ENCODE measurements around the gene SPTB.
A peak's percentile ranks its signal among the peaks of the same experiment; 100 is the strongest.

The SPTB gene

GRCh38 chr14:64760146-64760755 lies 119.5 kb downstream of the SPTB start:
- peaks cover 3% of the 10 kb centered on the region for H3K27me3 Mint-ChIP-seq
- no peaks in the 10 kb centered on the region for H3K36me3 Mint-ChIP-seq (ENCODE audit: low read depth)
- peak; percentile 70 for DNase-seq
- H3K4me3 Mint-ChIP-seq, result no peak overlapping the region
- no peak overlapping the region for H3K27ac Mint-ChIP-seq
- peaks cover 52% of the 10 kb centered on the region for H3K4me1 Mint-ChIP-seq (ENCODE audit: low read depth)
- no peaks in the 10 kb centered on the region for H3K9me3 Mint-ChIP-seq

GRCh38 chr14:64759555-64759938 lies 120.2 kb downstream of the SPTB start:
- Mint-ChIP-seq H3K27me3 (peaks cover 3% of the 10 kb centered on the region), H3K36me3 (ENCODE audit: low read depth) (no peaks in the 10 kb centered on the region), H3K27ac (no peak overlapping the region), H3K4me1 (ENCODE audit: low read depth) (peaks cover 52% of the 10 kb centered on the region), H3K4me3 (no peak overlapping the region), H3K9me3 (no peaks in the 10 kb centered on the region)
- no peak for DNase-seq

- Mint-ChIP-seq H3K4me3 (no peak overlapping the region), H3K36me3 (ENCODE audit: low read depth) (no peaks in the 10 kb centered on the region), H3K27ac (no peak overlapping the region), H3K27me3 (peaks cover 3% of the 10 kb centered on the region), H3K9me3 (no peaks in the 10 kb centered on the region), H3K4me1 (ENCODE audit: low read depth) (peaks cover 45% of the 10 kb centered on the region)
- no peak for DNase-seq
These were observed 120.8 kb downstream of the SPTB start for GRCh38 chr14:64758691-64759554.

- Mint-ChIP-seq H3K4me3 (no peak overlapping the region), H3K27ac (no peak overlapping the region), H3K27me3 (peaks cover 3% of the 10 kb centered on the region), H3K36me3 (ENCODE audit: low read depth) (no peaks in the 10 kb centered on the region), H3K4me1 (ENCODE audit: low read depth) (peaks cover 38% of the 10 kb centered on the region), H3K9me3 (no peaks in the 10 kb centered on the region)
- DNase-seq, result no peak
These were observed 121.6 kb downstream of the SPTB start for GRCh38 chr14:64758025-64758521.

- Mint-ChIP-seq H3K27me3 (peaks cover 3% of the 10 kb centered on the region), H3K9me3 (no peaks in the 10 kb centered on the region), H3K36me3 (ENCODE audit: low read depth) (no peaks in the 10 kb centered on the region), H3K4me1 (ENCODE audit: low read depth) (peaks cover 36% of the 10 kb centered on the region), H3K27ac (peak overlapping the region; percentile 7), H3K4me3 (no peak overlapping the region)
- DNase-seq, result no peak
These were observed 122.1 kb downstream of the SPTB start for GRCh38 chr14:64757601-64758000.

GRCh38 chr14:64756712-64757111 lies 123.0 kb downstream of the SPTB start:
- Mint-ChIP-seq H3K9me3 (no peaks in the 10 kb centered on the region), H3K36me3 (ENCODE audit: low read depth) (no peaks in the 10 kb centered on the region), H3K4me1 (ENCODE audit: low read depth) (peaks cover 32% of the 10 kb centered on the region), H3K4me3 (no peak overlapping the region), H3K27ac (no peak overlapping the region), H3K27me3 (peaks cover 3% of the 10 kb centered on the region)
- no peak for DNase-seq

- DNase-seq, result peak; percentile 62
- Mint-ChIP-seq H3K27ac (no peak overlapping the region), H3K9me3 (no peaks in the 10 kb centered on the region), H3K4me1 (ENCODE audit: low read depth) (peaks cover 28% of the 10 kb centered on the region), H3K4me3 (no peak overlapping the region), H3K27me3 (peaks cover 3% of the 10 kb centered on the region), H3K36me3 (ENCODE audit: low read depth) (no peaks in the 10 kb centered on the region)
These were observed 123.9 kb downstream of the SPTB start for GRCh38 chr14:64755781-64756221.

- Mint-ChIP-seq H3K4me3 (no peak overlapping the region), H3K9me3 (no peaks in the 10 kb centered on the region), H3K27me3 (peaks cover 3% of the 10 kb centered on the region), H3K27ac (no peak overlapping the region), H3K4me1 (ENCODE audit: low read depth) (peaks cover 22% of the 10 kb centered on the region), H3K36me3 (ENCODE audit: low read depth) (no peaks in the 10 kb centered on the region)
- DNase-seq, result no peak
These were observed 125.0 kb downstream of the SPTB start for GRCh38 chr14:64754685-64755084.

GRCh38 chr14:64753999-64754398 lies 125.7 kb downstream of the SPTB start:
- Mint-ChIP-seq H3K27me3 (no peaks in the 10 kb centered on the region), H3K36me3 (ENCODE audit: low read depth) (no peaks in the 10 kb centered on the region), H3K9me3 (no peaks in the 10 kb centered on the region), H3K4me1 (ENCODE audit: low read depth) (peaks cover 20% of the 10 kb centered on the region), H3K4me3 (no peak overlapping the region), H3K27ac (no peak overlapping the region)
- no peak for DNase-seq

- no peak for DNase-seq
- Mint-ChIP-seq H3K27ac (no peak overlapping the region), H3K9me3 (no peaks in the 10 kb centered on the region), H3K36me3 (ENCODE audit: low read depth) (no peaks in the 10 kb centered on the region), H3K27me3 (no peaks in the 10 kb centered on the region), H3K4me1 (ENCODE audit: low read depth) (peaks cover 18% of the 10 kb centered on the region), H3K4me3 (no peak overlapping the region)
These were observed 126.3 kb downstream of the SPTB start for GRCh38 chr14:64753374-64753773.

GRCh38 chr14:64752909-64753308 lies 126.8 kb downstream of the SPTB start:
- no peaks in the 10 kb centered on the region for H3K36me3 Mint-ChIP-seq (ENCODE audit: low read depth)
- no peak overlapping the region for H3K27ac Mint-ChIP-seq
- H3K27me3 Mint-ChIP-seq, result no peaks in the 10 kb centered on the region
- no peak overlapping the region for H3K4me3 Mint-ChIP-seq
- peaks cover 16% of the 10 kb centered on the region for H3K4me1 Mint-ChIP-seq (ENCODE audit: low read depth)
- no peak for DNase-seq
- H3K9me3 Mint-ChIP-seq, result no peaks in the 10 kb centered on the region

- Mint-ChIP-seq H3K4me3 (no peak overlapping the region), H3K27me3 (no peaks in the 10 kb centered on the region), H3K36me3 (ENCODE audit: low read depth) (peaks cover 5% of the 10 kb centered on the region), H3K4me1 (ENCODE audit: low read depth) (peaks cover 10% of the 10 kb centered on the region), H3K27ac (no peak overlapping the region), H3K9me3 (no peaks in the 10 kb centered on the region)
- no peak for DNase-seq
These were observed 130.6 kb downstream of the SPTB start for GRCh38 chr14:64748995-64749714.

GRCh38 chr14:64748521-64748920 lies 131.2 kb downstream of the SPTB start:
- H3K9me3 Mint-ChIP-seq, result no peaks in the 10 kb centered on the region
- peaks cover 10% of the 10 kb centered on the region for H3K4me1 Mint-ChIP-seq (ENCODE audit: low read depth)
- no peaks in the 10 kb centered on the region for H3K27me3 Mint-ChIP-seq
- H3K27ac Mint-ChIP-seq, result no peak overlapping the region
- H3K4me3 Mint-ChIP-seq, result no peak overlapping the region
- no peak for DNase-seq
- H3K36me3 Mint-ChIP-seq (ENCODE audit: low read depth), result peaks cover 7% of the 10 kb centered on the region

- H3K27me3 Mint-ChIP-seq, result no peaks in the 10 kb centered on the region
- no peak overlapping the region for H3K27ac Mint-ChIP-seq
- peaks cover 10% of the 10 kb centered on the region for H3K4me1 Mint-ChIP-seq (ENCODE audit: low read depth)
- no peak overlapping the region for H3K4me3 Mint-ChIP-seq
- H3K9me3 Mint-ChIP-seq, result no peaks in the 10 kb centered on the region
- no peak for DNase-seq
- H3K36me3 Mint-ChIP-seq (ENCODE audit: low read depth), result peaks cover 7% of the 10 kb centered on the region
These were observed 132.4 kb downstream of the SPTB start for GRCh38 chr14:64747327-64747726.
